Suprapubic skin (tissue), 4 donors: ENCODE measurements around the gene POMGNT1. TPM values are rescaled to one million over a fixed set of nuclear protein-coding genes. Genes with fewer than 3 reads are reported as not detected.
A peak's percentile ranks its signal among the peaks of the same experiment; 100 is the strongest.

Experiments
- DNase-seq, 2 donors: peaks; one replicate each; pipeline ENCODE4 v3.0.0-alpha.2; 2019; ENCODE audit warnings: low spot score in 2 of 2
- H3K27ac ChIP-seq: fragments of 200-600 bp; sonication (generic); one replicate; pipeline ENCODE4 v1.5.1; 2019
- H3K27me3 ChIP-seq: fragments of 200-600 bp; sonication (generic); one replicate; pipeline ENCODE4 v1.5.1; 2019
- H3K36me3 ChIP-seq: fragments of 200-600 bp; sonication (generic); one replicate; pipeline ENCODE4 v1.5.1; 2019
- H3K4me1 ChIP-seq: fragments of 200-600 bp; sonication (generic); one replicate; pipeline ENCODE4 v1.5.1; 2019
- H3K4me3 ChIP-seq: fragments of 200-600 bp; sonication (generic); one replicate; pipeline ENCODE4 v1.5.1; 2019; ENCODE audit warnings: mild to moderate bottlenecking
- H3K9me3 ChIP-seq: fragments of 200-600 bp; sonication (generic); one replicate; pipeline ENCODE4 v1.5.1; 2019
- CTCF ChIP-seq, 2 donors: fragments of 200-600 bp in 1 of 2; fragments of 450-650 bp in 1 of 2; sonication (generic) in 1 of 2; IDR thresholded peaks; one replicate each; pipeline ENCODE4 v1.5.1; 2016 to 2019; ENCODE audit warnings: antibody characterized with exemption in 2 of 2, mild to moderate bottlenecking in 1 of 2, moderate library complexity in 1 of 2
- EP300 ChIP-seq: sonication (generic); formaldehyde crosslinking; IDR thresholded peaks from one replicate; pipeline ENCODE4 v1.6.1; 2017; ENCODE audit warnings: antibody characterized with exemption
- POLR2A ChIP-seq, 2 donors: fragments of 450-650 bp; IDR thresholded peaks; one replicate each; pipeline ENCODE4 v1.6.1; 2017; ENCODE audit warnings: antibody characterized with exemption in 2 of 2, mild to moderate bottlenecking in 2 of 2, moderate library complexity in 2 of 2
- POLR2AphosphoS5 ChIP-seq, 3 donors: sonication (generic); formaldehyde crosslinking; IDR thresholded peaks; one replicate each; pipeline ENCODE4 v1.6.1; 2017; ENCODE audit warnings: antibody characterized with exemption in 3 of 3
- WGBS: methylation state at CpG from one replicate; pipeline ENCODE4 v1.1.5; 2018; 5-methylcytosine and 5-hydroxymethylcytosine counted together
- total RNA-seq, 4 donors: library from RNA; depleted of rRNA; stranded (reverse); fragments of >200 nt; gene quantifications; one replicate each; pipeline ENCODE4 v1.1.0, GENCODE V29; 2016

Gene POMGNT1
- total RNA-seq, 4 donors from 2014 or later = 36.2 to 59.2 (median 47.7) TPM

GRCh38 chr1:46183926-46184557, 14.2 kb downstream of the POMGNT1 start:
- H3K27me3 ChIP-seq = no peaks in the 10 kb centered on the region
- H3K36me3 ChIP-seq = peaks cover 6% of the 10 kb centered on the region
- DNase-seq = no peak
- peaks cover 70% of the 10 kb centered on the region for H3K4me1 ChIP-seq
- TF ChIP-seq POLR2A (IDR thresholded peaks at IDR 0.05) (no peak), CTCF (IDR thresholded peaks at IDR 0.05) (no peak), EP300 (no peak), POLR2AphosphoS5 (IDR thresholded peaks at IDR 0.05) (no peak)
- H3K27ac ChIP-seq = peak overlapping the region; percentile 77
- no peak overlapping the region for H3K4me3 ChIP-seq
- WGBS = 74% methylated on average over 12 of the region's 12 CpGs
- no peaks in the 10 kb centered on the region for H3K9me3 ChIP-seq

GRCh38 chr1:46183079-46183847, 15.0 kb downstream of the POMGNT1 start:
- Histone ChIP-seq H3K27ac (peak overlapping the region; percentile 77), H3K9me3 (no peaks in the 10 kb centered on the region), H3K4me3 (no peak overlapping the region), H3K27me3 (no peaks in the 10 kb centered on the region), H3K36me3 (peaks cover 6% of the 10 kb centered on the region), H3K4me1 (peaks cover 62% of the 10 kb centered on the region)
- no peak for DNase-seq
- 70% methylated on average over 1 of the region's 8 CpGs for WGBS
- TF ChIP-seq CTCF (IDR thresholded peaks at IDR 0.05) = no peak
- TF ChIP-seq POLR2A (IDR thresholded peaks at IDR 0.05) = no peak
- TF ChIP-seq POLR2AphosphoS5 (IDR thresholded peaks at IDR 0.05) = no peak
- no peak for TF ChIP-seq EP300

- Histone ChIP-seq H3K27ac (no peak overlapping the region), H3K4me1 (peaks cover 60% of the 10 kb centered on the region), H3K27me3 (no peaks in the 10 kb centered on the region), H3K36me3 (no peaks in the 10 kb centered on the region), H3K4me3 (no peak overlapping the region), H3K9me3 (no peaks in the 10 kb centered on the region)
- WGBS = 63% methylated on average over 10 of the region's 10 CpGs
- DNase-seq = no peak
- TF ChIP-seq POLR2A (IDR thresholded peaks at IDR 0.05) (no peak), POLR2AphosphoS5 (IDR thresholded peaks at IDR 0.05) (no peak), EP300 (no peak), CTCF (IDR thresholded peaks at IDR 0.05) (no peak)
These were observed 16.6 kb downstream of the POMGNT1 start for GRCh38 chr1:46181343-46182260.

GRCh38 chr1:46180082-46180616, 18.1 kb downstream of the POMGNT1 start:
- no peak for DNase-seq
- Histone ChIP-seq H3K36me3 (no peaks in the 10 kb centered on the region), H3K4me3 (no peak overlapping the region), H3K9me3 (no peaks in the 10 kb centered on the region), H3K4me1 (peaks cover 55% of the 10 kb centered on the region), H3K27me3 (no peaks in the 10 kb centered on the region), H3K27ac (no peak overlapping the region)
- TF ChIP-seq CTCF (IDR thresholded peaks at IDR 0.05) = no peak
- TF ChIP-seq EP300 = no peak
- TF ChIP-seq POLR2A (IDR thresholded peaks at IDR 0.05) = no peak
- TF ChIP-seq POLR2AphosphoS5 (IDR thresholded peaks at IDR 0.05) = no peak
- WGBS = 41% methylated on average over 5 of the region's 12 CpGs
